ENCODE measurements around the gene GPR15LG.

- TF ChIP-seq CTCF (IDR thresholded peaks at IDR 0.05) (no peak), POLR2A (IDR thresholded peaks at IDR 0.05) (no peak)
Measured at GRCh38 chr10:84166620-84167288, 6.8 kb upstream of the GPR15LG start.
